ENCODE results near the gene LAMA2. TPM values are rescaled to one million over a fixed set of nuclear protein-coding genes. Genes with fewer than 3 reads are reported as not detected.

The LAMA2 gene
- total RNA-seq, 2 experiments from 2014 or later = 0.69 to 1.5 TPM

DNA sequence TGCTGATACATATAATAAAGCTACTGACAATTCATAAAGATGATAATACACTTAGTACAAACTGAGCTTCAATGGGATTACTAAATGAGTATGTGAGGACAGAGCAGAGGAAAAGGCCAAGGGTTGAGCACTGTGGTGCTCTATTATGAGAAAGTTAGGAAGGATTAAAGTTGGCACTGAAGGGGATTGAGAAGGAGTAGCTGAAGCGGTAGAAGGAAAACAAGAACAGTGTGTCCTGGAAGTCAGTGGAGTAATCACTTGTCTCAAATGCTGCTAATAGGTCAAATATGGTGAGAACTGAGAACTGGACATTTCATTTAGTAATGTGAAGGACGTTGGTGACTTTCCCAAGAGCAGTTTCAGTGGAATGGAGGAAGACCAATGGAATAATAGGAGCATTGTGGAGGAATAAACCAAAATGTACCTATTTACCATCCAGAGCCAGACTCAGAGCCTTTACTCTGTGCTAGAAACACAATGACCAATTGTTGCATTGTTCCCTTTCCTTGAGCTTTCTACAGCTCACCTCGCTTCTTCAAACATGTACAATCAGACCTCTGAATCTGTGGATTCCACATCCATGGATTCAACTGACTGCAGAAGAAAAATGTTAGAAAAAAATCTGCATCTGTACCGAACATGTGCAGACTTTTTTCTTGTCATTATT, 255.9 kb downstream of the LAMA2 start:
- CTCF ChIA-PET = no interaction called here
- TF ChIP-seq, protein P1, sequence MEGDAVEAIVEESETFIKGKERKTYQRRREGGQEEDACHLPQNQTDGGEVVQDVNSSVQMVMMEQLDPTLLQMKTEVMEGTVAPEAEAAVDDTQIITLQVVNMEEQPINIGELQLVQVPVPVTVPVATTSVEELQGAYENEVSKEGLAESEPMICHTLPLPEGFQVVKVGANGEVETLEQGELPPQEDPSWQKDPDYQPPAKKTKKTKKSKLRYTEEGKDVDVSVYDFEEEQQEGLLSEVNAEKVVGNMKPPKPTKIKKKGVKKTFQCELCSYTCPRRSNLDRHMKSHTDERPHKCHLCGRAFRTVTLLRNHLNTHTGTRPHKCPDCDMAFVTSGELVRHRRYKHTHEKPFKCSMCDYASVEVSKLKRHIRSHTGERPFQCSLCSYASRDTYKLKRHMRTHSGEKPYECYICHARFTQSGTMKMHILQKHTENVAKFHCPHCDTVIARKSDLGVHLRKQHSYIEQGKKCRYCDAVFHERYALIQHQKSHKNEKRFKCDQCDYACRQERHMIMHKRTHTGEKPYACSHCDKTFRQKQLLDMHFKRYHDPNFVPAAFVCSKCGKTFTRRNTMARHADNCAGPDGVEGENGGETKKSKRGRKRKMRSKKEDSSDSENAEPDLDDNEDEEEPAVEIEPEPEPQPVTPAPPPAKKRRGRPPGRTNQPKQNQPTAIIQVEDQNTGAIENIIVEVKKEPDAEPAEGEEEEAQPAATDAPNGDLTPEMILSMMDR (IDR thresholded peaks at IDR 0.05) = no peak
- H3K27ac Mint-ChIP-seq = no peak overlapping the region

DNA sequence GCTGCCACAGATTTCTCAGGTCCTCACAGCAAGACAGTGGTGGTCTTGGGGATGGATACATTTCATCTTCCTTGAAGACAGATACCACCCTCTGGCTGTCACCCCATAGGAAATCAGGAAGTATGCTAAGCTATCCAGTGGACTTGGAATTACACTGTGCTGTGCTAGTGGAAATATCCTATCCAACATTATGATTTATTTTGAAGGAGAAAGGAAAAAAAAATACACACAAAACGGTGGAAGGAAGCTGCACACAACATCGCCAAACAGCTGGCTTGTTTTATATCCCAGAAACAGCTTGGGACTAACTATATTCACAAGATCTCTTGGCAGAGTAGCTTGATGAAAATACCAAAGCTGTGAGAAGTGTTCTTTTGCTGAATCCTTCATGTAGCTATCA, 257.6 kb downstream of the LAMA2 start:
- ChIA-PET POLR2A (no interaction called here), CTCF (no interaction called here)
- ATAC-seq = no peak
- intact Hi-C loops (cut with micrococcal nuclease) = no loop called here
- TF ChIP-seq, protein P1 (IDR thresholded peaks at IDR 0.05) = no peak
- DNase-seq = no peak
- Mint-ChIP-seq H3K4me1 (ENCODE audit: low read depth) (no peaks in the 10 kb centered on the region), H3K27me3 (peaks cover 1% of the 10 kb centered on the region), H3K27ac (no peak overlapping the region), H3K36me3 (ENCODE audit: low read depth) (no peaks in the 10 kb centered on the region), H3K4me3 (no peak overlapping the region), H3K9me3 (no peaks in the 10 kb centered on the region)

More for the DNA sequence above, 255.9 kb downstream of the LAMA2 start:
- POLR2A ChIA-PET = interaction anchor here (0.6 kb wide), 1 partner anchor 39 kb away, joined by 3 read pairs; no protein-coding TSS in a partner anchor
- intact Hi-C loops (cut with micrococcal nuclease) = no loop called here
- Mint-ChIP-seq H3K27me3 (peaks cover 1% of the 10 kb centered on the region), H3K4me1 (ENCODE audit: low read depth) (no peaks in the 10 kb centered on the region), H3K4me3 (no peak overlapping the region), H3K36me3 (ENCODE audit: low read depth) (no peaks in the 10 kb centered on the region), H3K9me3 (no peaks in the 10 kb centered on the region)
- DNase-seq (no peak), ATAC-seq (no peak)

DNA sequence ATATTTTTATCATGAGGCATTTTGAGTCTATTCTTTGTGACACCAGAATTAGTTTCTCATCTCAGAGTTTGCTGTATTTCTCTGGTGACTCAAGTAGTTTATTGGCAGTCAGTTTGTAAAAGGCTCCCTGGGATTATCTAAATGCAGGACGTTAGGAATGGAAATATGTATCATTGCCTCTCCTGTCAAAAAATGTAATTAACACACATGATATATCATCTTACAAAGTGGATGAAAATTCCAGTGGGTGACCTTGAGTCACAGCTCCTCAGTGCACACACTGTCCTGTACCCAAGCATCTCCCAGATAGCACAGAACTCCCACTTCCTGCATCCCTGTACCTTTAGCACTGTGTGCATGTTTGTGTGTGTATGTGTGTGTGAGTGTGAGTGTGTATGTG, 258.6 kb downstream of the LAMA2 start:
- intact Hi-C loops (cut with micrococcal nuclease) = no loop called here
- ChIA-PET POLR2A (no interaction called here), CTCF (no interaction called here)
- ATAC-seq = no peak
- Mint-ChIP-seq H3K9me3 (no peaks in the 10 kb centered on the region), H3K4me1 (ENCODE audit: low read depth) (no peaks in the 10 kb centered on the region), H3K36me3 (ENCODE audit: low read depth) (no peaks in the 10 kb centered on the region), H3K27ac (no peak overlapping the region), H3K27me3 (peaks cover 1% of the 10 kb centered on the region), H3K4me3 (no peak overlapping the region)
- TF ChIP-seq, protein P1 (IDR thresholded peaks at IDR 0.05) = no peak
- DNase-seq = no peak

DNA sequence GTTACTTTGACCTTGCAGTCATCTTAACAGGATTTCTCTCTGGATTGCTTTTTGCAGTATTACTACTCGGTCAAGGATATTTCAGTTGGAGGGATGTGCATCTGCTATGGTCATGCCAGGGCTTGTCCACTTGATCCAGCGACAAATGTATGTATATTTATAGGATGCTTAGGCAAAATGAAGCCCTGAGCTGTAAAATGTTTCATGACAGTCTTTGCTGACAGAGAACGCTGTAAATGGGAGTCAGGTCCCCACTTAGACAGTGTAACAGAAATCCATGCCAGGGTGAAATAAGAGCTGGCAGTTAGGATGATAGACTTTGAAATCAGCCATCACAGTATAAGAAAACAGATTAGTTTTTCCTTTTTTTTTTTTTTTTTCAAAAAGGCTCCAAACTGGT, 264.0 kb downstream of the LAMA2 start:
- no peak for DNase-seq
- H3K4me1 Mint-ChIP-seq (ENCODE audit: low read depth) = no peaks in the 10 kb centered on the region
- H3K36me3 Mint-ChIP-seq (ENCODE audit: low read depth) = no peaks in the 10 kb centered on the region
- ATAC-seq = no peak
- CTCF ChIA-PET = no interaction called here
- no peak overlapping the region for H3K27ac Mint-ChIP-seq
- TF ChIP-seq, protein P1 (IDR thresholded peaks at IDR 0.05) = no peak
- intact Hi-C loops (cut with micrococcal nuclease) = no loop called here
- POLR2A ChIA-PET = no interaction called here
- H3K9me3 Mint-ChIP-seq = no peaks in the 10 kb centered on the region
- peaks cover 3% of the 10 kb centered on the region for H3K27me3 Mint-ChIP-seq
- no peak overlapping the region for H3K4me3 Mint-ChIP-seq

DNA sequence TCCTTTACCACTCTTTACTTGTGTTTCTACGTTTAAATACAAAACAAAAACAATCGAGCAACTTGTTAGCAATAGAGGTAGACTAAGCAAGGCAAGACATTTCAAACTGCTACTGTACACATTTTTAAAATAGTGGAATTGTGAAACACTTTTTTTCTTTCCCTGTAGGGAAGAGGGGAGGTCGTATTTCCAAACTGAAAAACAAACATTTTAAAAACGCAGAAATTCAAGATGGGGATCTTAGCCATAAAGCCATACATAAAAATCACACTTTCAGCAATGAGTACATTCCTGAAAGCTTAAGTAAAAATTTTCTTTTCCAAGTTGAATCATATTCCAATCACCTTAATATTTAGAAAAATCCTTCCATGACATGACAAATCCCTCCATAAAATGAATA, 267.6 kb downstream of the LAMA2 start:
- H3K27me3 Mint-ChIP-seq = peaks cover 3% of the 10 kb centered on the region
- intact Hi-C loops (cut with micrococcal nuclease) = no loop called here
- POLR2A ChIA-PET = no interaction called here

More for the DNA sequence above, 267.6 kb downstream of the LAMA2 start:
- no peaks in the 10 kb centered on the region for H3K36me3 Mint-ChIP-seq (ENCODE audit: low read depth)
- no peaks in the 10 kb centered on the region for H3K4me1 Mint-ChIP-seq (ENCODE audit: low read depth)
- H3K4me3 Mint-ChIP-seq = no peak overlapping the region
- H3K9me3 Mint-ChIP-seq = no peaks in the 10 kb centered on the region
- H3K27ac Mint-ChIP-seq = no peak overlapping the region
- CTCF ChIA-PET = no interaction called here
- TF ChIP-seq, protein P1 (IDR thresholded peaks at IDR 0.05) = no peak
- no peak for DNase-seq
- ATAC-seq = no peak

All from activated CD8-positive, alpha-beta T cell treated with anti-CD3 and anti-CD28 coated beads for 36 hours (primary cell).